Neutrophil (primary cell): ENCODE results near the gene ISCA1.

ENCODE experiments used
- H3K27ac ChIP-seq: fragments of 200-600 bp; sonication (generic); 2 replicates; pipeline ENCODE4 v1.5.1; 2016; ENCODE audit warnings: mild to moderate bottlenecking, moderate library complexity
- H3K27me3 ChIP-seq: fragments of 200-600 bp; sonication (generic); 2 replicates; pipeline ENCODE4 v1.6.0; 2016; ENCODE audit warnings: mild to moderate bottlenecking
- H3K36me3 ChIP-seq: fragments of 200-600 bp; sonication (generic); 2 replicates; pipeline ENCODE4 v1.5.1; 2017
- H3K4me1 ChIP-seq, 2 experiments: fragments of 200-600 bp in 1 of 2; sonication (generic) in 1 of 2; 1 replicate in 1 of 2; 2 replicates in 1 of 2; pipeline versions ENCODE4 v1.5.1 to v1.6.1; 2013 to 2016; ENCODE audit warnings: low read depth in 1 of 2, low read length in 1 of 2, mild to moderate bottlenecking in 1 of 2, moderate library complexity in 1 of 2; ENCODE audit not compliant: control insufficient read depth in 1 of 2, insufficient read depth in 1 of 2
- H3K4me3 ChIP-seq, 2 experiments: fragments of 200-600 bp in 1 of 2; sonication (generic) in 1 of 2; 1 replicate in 1 of 2; 2 replicates in 1 of 2; pipeline ENCODE4 v1.5.1; 2013 to 2016; ENCODE audit warnings: low read depth in 1 of 2, low read length in 1 of 2, mild to moderate bottlenecking in 1 of 2, moderate library complexity in 1 of 2
- H3K9me3 ChIP-seq: fragments of 200-600 bp; sonication (generic); 2 replicates; pipeline ENCODE4 v1.5.1; 2016
- TF ChIP-seq, protein P1 (sequence below): fragments of 200-600 bp; sonication (generic); IDR thresholded peaks from 2 replicates; pipeline ENCODE4 v1.5.1; 2016; ENCODE audit warnings: antibody characterized with exemption

The ISCA1 gene

DNA sequence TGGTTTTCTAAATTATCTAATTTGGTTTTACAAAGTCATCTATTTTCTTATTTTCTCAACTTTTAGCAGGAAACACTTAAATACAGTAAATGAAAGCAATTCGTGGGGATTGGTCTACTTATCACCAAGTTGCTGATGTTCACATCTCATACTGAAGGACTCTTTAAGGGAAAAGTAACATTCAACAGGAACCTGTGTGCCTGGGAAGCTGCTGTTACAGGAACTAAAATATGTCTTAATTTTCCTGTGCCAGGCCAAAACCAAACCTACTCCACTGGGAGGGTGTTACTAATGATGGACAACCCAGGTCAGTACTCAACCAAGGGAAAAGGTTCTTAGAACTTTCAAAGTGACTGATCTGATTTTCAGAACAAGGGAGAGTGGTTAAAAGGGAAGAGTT is 5.3 kb downstream of the ISCA1 start:
- Histone ChIP-seq H3K27me3 (no peaks in the 10 kb centered on the region), H3K4me3 (no peak overlapping the region), H3K27ac (peak overlapping the region; percentile 27), H3K9me3 (no peaks in the 10 kb centered on the region), H3K4me1 (peaks cover 14 to 18% of the 10 kb centered on the region in 2 experiments), H3K36me3 (peaks cover 21% of the 10 kb centered on the region)
- TF ChIP-seq, protein P1, sequence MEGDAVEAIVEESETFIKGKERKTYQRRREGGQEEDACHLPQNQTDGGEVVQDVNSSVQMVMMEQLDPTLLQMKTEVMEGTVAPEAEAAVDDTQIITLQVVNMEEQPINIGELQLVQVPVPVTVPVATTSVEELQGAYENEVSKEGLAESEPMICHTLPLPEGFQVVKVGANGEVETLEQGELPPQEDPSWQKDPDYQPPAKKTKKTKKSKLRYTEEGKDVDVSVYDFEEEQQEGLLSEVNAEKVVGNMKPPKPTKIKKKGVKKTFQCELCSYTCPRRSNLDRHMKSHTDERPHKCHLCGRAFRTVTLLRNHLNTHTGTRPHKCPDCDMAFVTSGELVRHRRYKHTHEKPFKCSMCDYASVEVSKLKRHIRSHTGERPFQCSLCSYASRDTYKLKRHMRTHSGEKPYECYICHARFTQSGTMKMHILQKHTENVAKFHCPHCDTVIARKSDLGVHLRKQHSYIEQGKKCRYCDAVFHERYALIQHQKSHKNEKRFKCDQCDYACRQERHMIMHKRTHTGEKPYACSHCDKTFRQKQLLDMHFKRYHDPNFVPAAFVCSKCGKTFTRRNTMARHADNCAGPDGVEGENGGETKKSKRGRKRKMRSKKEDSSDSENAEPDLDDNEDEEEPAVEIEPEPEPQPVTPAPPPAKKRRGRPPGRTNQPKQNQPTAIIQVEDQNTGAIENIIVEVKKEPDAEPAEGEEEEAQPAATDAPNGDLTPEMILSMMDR = no peak

DNA sequence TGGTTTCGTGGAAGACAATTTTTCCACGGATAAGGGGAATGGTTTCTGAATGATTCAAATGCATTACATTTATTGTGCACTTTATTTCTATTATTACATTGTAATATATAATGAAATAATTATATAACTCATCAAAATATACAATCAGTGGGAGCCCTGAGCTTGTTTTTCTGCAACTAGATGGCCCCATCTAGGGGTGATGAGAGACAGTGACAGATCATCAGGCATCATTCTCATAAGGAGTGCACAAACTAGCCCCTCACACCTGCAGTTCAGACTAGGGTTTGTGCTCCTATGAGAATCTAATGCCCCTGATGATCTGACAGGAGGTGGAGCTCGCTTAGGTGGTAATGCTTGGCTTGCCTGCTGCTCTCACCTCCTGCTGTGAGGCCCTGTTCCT is 6.4 kb downstream of the ISCA1 start:
- no peaks in the 10 kb centered on the region for H3K27me3 ChIP-seq
- H3K36me3 ChIP-seq = peaks cover 31% of the 10 kb centered on the region
- no peak overlapping the region for H3K27ac ChIP-seq
- H3K4me1 ChIP-seq = peaks cover 7 to 9% of the 10 kb centered on the region in 2 experiments
- TF ChIP-seq, protein P1 = no peak
- no peak overlapping the region for H3K4me3 ChIP-seq
- H3K9me3 ChIP-seq = no peaks in the 10 kb centered on the region

DNA sequence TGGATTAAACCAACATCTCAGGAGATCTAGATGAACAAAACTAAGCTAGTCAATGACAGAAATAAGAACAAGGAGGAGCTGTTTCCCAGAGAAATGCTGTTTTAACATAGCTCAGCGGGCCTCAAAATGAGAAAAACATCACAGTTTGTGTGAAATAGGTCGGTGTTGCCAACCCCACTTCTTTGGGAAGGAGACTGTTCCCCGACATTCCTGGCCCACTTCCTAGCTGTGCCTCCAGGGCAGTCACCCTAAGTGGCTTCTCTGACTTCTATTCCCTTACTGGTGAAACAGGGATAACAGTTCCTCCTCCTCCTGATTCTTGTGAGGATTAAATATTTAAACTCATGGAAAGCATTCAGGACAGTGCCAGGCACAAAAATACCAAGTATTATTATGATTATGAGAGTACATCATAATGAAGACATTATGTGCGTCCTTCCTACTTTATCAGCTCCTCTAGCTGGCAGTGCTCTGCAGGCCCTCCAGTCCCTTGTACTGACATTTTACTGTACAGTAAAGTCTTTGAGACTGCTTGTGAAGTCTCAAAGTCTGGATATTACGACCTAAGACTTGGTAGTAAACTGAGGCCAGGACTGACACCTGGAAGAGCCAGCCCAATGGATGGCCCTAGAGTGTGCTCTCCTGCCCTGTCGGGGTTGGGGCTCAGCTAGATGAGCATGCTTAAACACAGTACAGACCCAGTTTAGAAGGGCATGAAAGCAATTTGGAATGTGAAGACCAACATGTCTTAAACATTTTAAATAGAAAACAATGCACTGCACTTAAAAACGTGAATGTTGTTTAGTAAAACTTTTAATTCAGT is 7.3 kb downstream of the ISCA1 start:
- TF ChIP-seq, protein P1 = no peak
- H3K27ac ChIP-seq = no peak overlapping the region
- peaks cover 32% of the 10 kb centered on the region for H3K36me3 ChIP-seq
- H3K27me3 ChIP-seq = no peaks in the 10 kb centered on the region
- peaks cover 7% of the 10 kb centered on the region in 2 experiments for H3K4me1 ChIP-seq
- H3K9me3 ChIP-seq = no peaks in the 10 kb centered on the region
- no peak overlapping the region for H3K4me3 ChIP-seq

DNA sequence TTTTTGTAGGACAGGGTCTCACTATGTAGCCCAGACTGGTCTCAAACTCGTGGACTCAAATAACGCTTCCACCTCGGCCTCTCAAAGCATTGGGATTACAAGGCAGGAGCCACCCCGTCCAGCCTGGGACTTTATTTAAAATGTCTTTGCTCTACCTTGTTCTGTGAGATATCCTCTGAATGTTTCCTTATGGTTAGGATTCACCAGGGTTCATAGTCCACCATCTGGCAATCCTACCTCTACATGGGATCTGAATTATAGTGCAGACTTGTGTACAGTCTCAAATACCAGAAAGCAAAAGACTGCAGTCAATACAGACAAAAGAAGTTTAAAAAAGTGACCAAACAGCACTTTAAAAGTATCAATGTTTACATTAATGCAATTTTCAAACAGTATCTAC is 10.1 kb downstream of the ISCA1 start:
- peaks cover 29% of the 10 kb centered on the region for H3K36me3 ChIP-seq
- H3K27ac ChIP-seq = no peak overlapping the region
- TF ChIP-seq, protein P1 = no peak
- no peaks in the 10 kb centered on the region for H3K27me3 ChIP-seq
- no peaks in the 10 kb centered on the region for H3K9me3 ChIP-seq
- H3K4me1 ChIP-seq = peaks cover 2 to 3% of the 10 kb centered on the region in 2 experiments
- H3K4me3 ChIP-seq = no peak overlapping the region

DNA sequence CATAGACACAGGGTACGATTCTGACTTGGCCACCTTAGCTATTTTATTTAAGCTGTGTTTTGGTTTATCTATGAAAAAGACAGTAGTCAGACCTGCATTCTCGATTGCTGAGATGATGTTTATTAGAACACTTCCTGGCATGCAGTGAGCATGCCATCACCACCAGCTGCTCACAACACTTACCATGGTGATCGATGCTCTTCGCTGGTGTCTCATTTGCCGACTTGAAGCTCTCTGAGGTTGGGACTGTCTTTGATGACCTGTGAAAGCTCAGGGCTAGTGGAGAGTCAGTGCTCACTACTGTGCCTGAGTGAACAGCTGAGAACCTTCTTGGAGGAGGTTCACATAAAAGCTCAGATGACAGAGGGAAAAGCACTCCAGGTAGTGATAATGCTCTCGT is 18.5 kb downstream of the ISCA1 start:
- no peaks in the 10 kb centered on the region for H3K9me3 ChIP-seq
- H3K4me3 ChIP-seq = no peak overlapping the region
- H3K4me1 ChIP-seq = no peaks in the 10 kb centered on the region
- H3K36me3 ChIP-seq = peaks cover 17% of the 10 kb centered on the region
- H3K27ac ChIP-seq = no peak overlapping the region
- no peaks in the 10 kb centered on the region for H3K27me3 ChIP-seq
- TF ChIP-seq, protein P1 = no peak
